NT2/D1 (cell line): ENCODE results near the gene TTC13.

Experiments used
- SUZ12 ChIP-seq: IDR thresholded peaks from 2 replicates; pipeline ENCODE4 v1.6.1; 2011; ENCODE audit not compliant: insufficient read length, insufficient read depth; ENCODE audit errors: extremely low read depth
- YY1 ChIP-seq: IDR thresholded peaks from 2 replicates; pipeline ENCODE4 v1.6.1; 2011; ENCODE audit not compliant: insufficient read length, insufficient read depth
- ZNF274 ChIP-seq: IDR thresholded peaks from 2 replicates; pipeline ENCODE4 v1.6.1; 2011; ENCODE audit warnings: mild to moderate bottlenecking, low read depth, low read length

GRCh38 chr1:230858236-230858820 is 120.3 kb downstream of the TTC13 start:
- TF ChIP-seq YY1: no peak
- TF ChIP-seq ZNF274: no peak
- TF ChIP-seq SUZ12: no peak
